H1 (cell line): ENCODE measurements around the gene KRTAP20-1.

Experiments used
- EP300 ChIP-seq, 2 experiments: IDR thresholded peaks; 1 replicate in 1 of 2; 2 replicates in 1 of 2; pipeline ENCODE4 v1.6.1; 2011 to 2012; ENCODE audit warnings: low read depth in 2 of 2, low read length in 2 of 2, mild to moderate bottlenecking in 2 of 2, borderline replicate concordance in 1 of 2, inconsistent platforms in 1 of 2, moderate library complexity in 1 of 2
- POLR2AphosphoS5 ChIP-seq: IDR thresholded peaks from 2 replicates; pipeline ENCODE4 v1.6.1; 2011; ENCODE audit warnings: low read depth, low read length
- TCF12 ChIP-seq: IDR thresholded peaks from 2 replicates; pipeline ENCODE4 v1.6.1; 2011; ENCODE audit warnings: low read depth, mild to moderate bottlenecking, low read length

DNA sequence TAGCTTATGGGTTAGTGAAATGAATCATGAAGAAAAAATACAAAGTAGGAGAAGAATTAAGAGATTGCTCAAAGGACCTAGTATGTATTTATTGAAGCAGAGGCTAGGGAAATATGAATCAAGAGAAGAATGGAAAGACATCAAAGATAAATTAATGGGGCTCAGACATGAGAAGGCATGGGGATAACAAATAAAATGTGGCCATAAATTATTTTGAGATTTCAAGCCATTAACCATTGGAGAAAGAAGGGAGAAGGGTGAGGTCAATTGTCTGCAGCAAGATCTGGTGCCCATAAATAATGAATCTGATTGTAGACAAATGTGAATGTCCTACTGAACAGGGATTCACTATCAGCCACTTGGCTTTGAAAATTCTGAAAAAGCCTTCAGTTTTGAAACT lies 36.7 kb downstream of the KRTAP20-1 start:
- TF ChIP-seq TCF12 = no peak
- no peak for TF ChIP-seq POLR2AphosphoS5
- TF ChIP-seq EP300 (IDR thresholded peaks at IDR 0.05; ENCODE audit: borderline replicate concordance in 1 of 2, low read depth in 2 of 2, low read length in 2 of 2) = no peak
